PC-9 (cell line): ENCODE data around the gene DNAI2. TPM values are rescaled to one million over a fixed set of nuclear protein-coding genes. Genes with fewer than 3 reads are reported as not detected.

Source experiments
- BruUV-seq: library from RNA; stranded (reverse); fragments of 400-500 nt; replicated peaks from 2 replicates; lab custom pipeline; 2021; lab: Mats Ljungman, UMichigan
- CTCF ChIA-PET: fragments of 300-600 bp; sonication (Branson Sonifier 250); formaldehyde crosslinking; loops from one replicate; lab custom pipeline; 2022; ENCODE audit warnings: antibody characterized with exemption; lab: Charles Lee
- POLR2A ChIA-PET: fragments of 300-600 bp; sonication (Branson Sonifier 250); formaldehyde crosslinking; loops from one replicate; lab custom pipeline; 2022; ENCODE audit warnings: antibody characterized with exemption; ENCODE audit not compliant: unreplicated experiment; lab: Charles Lee
- DNase-seq, 2 experiments: peaks; one replicate each; pipeline versions ENCODE4 v3.0.0 to v3.0.0-alpha.2; 2015 to 2022; ENCODE audit warnings: mixed read lengths in 1 of 2
- H2AFZ ChIP-seq: fragments of 200-600 bp; sonication (generic); 2 replicates; pipeline ENCODE4 v1.8.1; 2017; ENCODE audit warnings: antibody characterized with exemption
- H3F3A ChIP-seq: fragments of 200-600 bp; sonication (generic); 2 replicates; pipeline ENCODE4 v1.8.1; 2017; ENCODE audit warnings: antibody characterized with exemption, mild to moderate bottlenecking, low read depth; ENCODE audit not compliant: insufficient read depth
- H3K27ac ChIP-seq: fragments of 200-600 bp; sonication (generic); 2 replicates; pipeline ENCODE4 v1.6.1; 2016; ENCODE audit warnings: mixed run types
- H3K27me3 ChIP-seq: fragments of 200-600 bp; sonication (generic); 2 replicates; pipeline ENCODE4 v1.6.1; 2016; ENCODE audit warnings: low read depth, mixed run types; ENCODE audit not compliant: insufficient read depth
- H3K36me3 ChIP-seq: fragments of 200-600 bp; sonication (generic); 2 replicates; pipeline ENCODE4 v1.6.1; 2016; ENCODE audit warnings: low read depth, mixed run types
- H3K4me1 ChIP-seq: fragments of 200-600 bp; sonication (generic); replicated peaks from 2 replicates; pipeline ENCODE4 v1.6.1; 2016; ENCODE audit warnings: mixed run types; ENCODE audit not compliant: insufficient read depth
- H3K4me2 ChIP-seq: fragments of 200-600 bp; sonication (generic); 2 replicates; pipeline ENCODE4 v1.6.1; 2017; ENCODE audit warnings: mixed run types
- H3K4me3 ChIP-seq: fragments of 200-600 bp; sonication (generic); 2 replicates; pipeline ENCODE4 v1.6.1; 2016; ENCODE audit warnings: mixed run types
- H3K79me2 ChIP-seq: fragments of 200-600 bp; sonication (generic); 2 replicates; pipeline ENCODE4 v1.6.1; 2017; ENCODE audit warnings: low read depth, mixed run types
- H3K9me2 ChIP-seq: fragments of 200-600 bp; sonication (generic); 2 replicates; pipeline ENCODE4 v1.8.1; 2017; ENCODE audit warnings: mild to moderate bottlenecking; ENCODE audit not compliant: insufficient read depth
- H3K9me3 ChIP-seq: fragments of 200-600 bp; sonication (generic); 2 replicates; pipeline ENCODE4 v1.8.1; 2016; ENCODE audit warnings: low read depth; ENCODE audit not compliant: insufficient read depth
- H4K20me1 ChIP-seq: fragments of 200-600 bp; sonication (generic); 2 replicates; pipeline ENCODE4 v1.8.1; 2017; ENCODE audit not compliant: insufficient read depth
- EZH2 ChIP-seq: fragments of 200-600 bp; sonication (generic); IDR thresholded peaks from 2 replicates; pipeline ENCODE4 v1.8.0; 2017; ENCODE audit warnings: antibody characterized with exemption, low read depth
- intact Hi-C: fragments of 100-400 bp; cut with micrococcal nuclease; formaldehyde crosslinking; loops from one replicate; pipeline ENCODE4 v1.10.0; 2022; ENCODE audit not compliant: unreplicated experiment
- total RNA-seq: library from RNA; stranded (reverse); gene quantifications from 2 replicates; pipeline ENCODE4 v1.2.3, GENCODE V29; 2021
- TF ChIP-seq, protein P1 (sequence below): fragments of 200-600 bp; sonication (generic); conservative IDR thresholded peaks from 2 replicates; pipeline ENCODE4 v1.6.1; 2017; ENCODE audit warnings: mixed run types, antibody characterized with exemption, mild to moderate bottlenecking, moderate library complexity

DNAI2 gene
- total RNA-seq, 1 experiment from 2014 or later, result not detected

DNA sequence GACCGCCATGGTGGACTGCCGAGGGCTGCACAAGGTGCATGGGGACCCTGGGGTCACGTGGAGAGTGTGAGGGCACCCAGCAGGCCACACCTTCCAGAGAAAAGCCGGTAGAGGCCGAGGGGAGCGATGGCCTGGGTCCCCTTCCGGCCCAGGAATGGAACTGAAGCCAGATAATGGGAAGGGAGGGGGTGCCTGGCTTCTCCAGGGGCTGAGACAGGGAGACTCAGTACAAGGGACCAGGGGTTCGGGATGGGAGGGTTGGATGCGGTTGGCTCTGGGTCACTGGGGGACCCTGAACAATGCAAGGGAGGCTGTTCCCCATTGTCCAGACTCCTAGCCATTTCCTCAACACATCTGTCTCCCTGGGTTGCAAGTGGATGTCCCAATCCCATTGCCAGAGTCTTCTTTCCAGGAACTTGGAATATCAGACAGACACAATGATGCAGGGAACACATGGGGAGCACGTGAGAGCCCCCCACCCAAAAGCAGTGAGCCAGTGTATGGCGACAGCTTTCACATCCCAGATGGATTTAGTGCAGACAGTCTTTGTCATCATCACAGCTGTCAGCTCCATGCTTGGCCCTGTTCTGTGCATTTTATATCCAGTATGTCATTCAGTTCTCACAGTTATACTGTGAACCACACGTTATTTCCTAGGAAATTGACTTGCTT lies 23.6 kb upstream of the DNAI2 start:
- H4K20me1 ChIP-seq, result no peaks in the 10 kb centered on the region; the same call in 1 of the 2 replicates
- H3K4me2 ChIP-seq, result no peak overlapping the region
- no peaks in the 10 kb centered on the region for H3K79me2 ChIP-seq
- no peaks in the 10 kb centered on the region for H3K9me2 ChIP-seq
- BruUV-seq, result no TSS peak
- H3K27me3 ChIP-seq, result peaks cover 89% of the 10 kb centered on the region
- intact Hi-C loops, result no loop called here
- TF ChIP-seq EZH2, result no peak
- TF ChIP-seq, protein P1, sequence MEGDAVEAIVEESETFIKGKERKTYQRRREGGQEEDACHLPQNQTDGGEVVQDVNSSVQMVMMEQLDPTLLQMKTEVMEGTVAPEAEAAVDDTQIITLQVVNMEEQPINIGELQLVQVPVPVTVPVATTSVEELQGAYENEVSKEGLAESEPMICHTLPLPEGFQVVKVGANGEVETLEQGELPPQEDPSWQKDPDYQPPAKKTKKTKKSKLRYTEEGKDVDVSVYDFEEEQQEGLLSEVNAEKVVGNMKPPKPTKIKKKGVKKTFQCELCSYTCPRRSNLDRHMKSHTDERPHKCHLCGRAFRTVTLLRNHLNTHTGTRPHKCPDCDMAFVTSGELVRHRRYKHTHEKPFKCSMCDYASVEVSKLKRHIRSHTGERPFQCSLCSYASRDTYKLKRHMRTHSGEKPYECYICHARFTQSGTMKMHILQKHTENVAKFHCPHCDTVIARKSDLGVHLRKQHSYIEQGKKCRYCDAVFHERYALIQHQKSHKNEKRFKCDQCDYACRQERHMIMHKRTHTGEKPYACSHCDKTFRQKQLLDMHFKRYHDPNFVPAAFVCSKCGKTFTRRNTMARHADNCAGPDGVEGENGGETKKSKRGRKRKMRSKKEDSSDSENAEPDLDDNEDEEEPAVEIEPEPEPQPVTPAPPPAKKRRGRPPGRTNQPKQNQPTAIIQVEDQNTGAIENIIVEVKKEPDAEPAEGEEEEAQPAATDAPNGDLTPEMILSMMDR, result no peak
- no peak overlapping the region for H2AFZ ChIP-seq
- H3K4me3 ChIP-seq, result no peak overlapping the region
- DNase-seq, result no peak
- no peaks in the 10 kb centered on the region for H3K4me1 ChIP-seq
- CTCF ChIA-PET, result no interaction called here
- H3K27ac ChIP-seq, result no peak overlapping the region
- POLR2A ChIA-PET, result no interaction called here
- no peaks in the 10 kb centered on the region for H3K9me3 ChIP-seq
- no peaks in the 10 kb centered on the region for H3K36me3 ChIP-seq
- no peaks in the 10 kb centered on the region for H3F3A ChIP-seq

DNA sequence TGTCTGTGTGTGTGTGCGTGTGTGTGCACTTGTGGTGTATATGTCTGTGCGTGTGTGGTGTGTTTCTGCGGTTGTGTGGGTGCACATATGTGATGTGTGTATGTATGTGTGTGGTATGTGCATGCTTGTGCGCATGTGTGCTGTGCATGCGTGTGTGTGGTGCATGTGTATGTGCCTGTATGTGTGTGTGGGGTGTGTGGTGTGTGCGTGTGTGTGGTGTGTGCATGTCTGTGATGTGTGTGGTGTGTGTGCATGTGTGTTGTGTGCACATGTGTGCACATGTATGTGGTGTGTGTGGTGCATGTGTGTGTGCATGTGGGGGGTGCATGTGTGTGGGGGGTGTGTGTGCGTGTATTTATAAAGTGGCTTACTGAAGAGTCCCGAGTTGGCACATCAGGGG lies 23.0 kb upstream of the DNAI2 start:
- H3K27me3 ChIP-seq, result peaks cover 88% of the 10 kb centered on the region
- H4K20me1 ChIP-seq, result no peaks in the 10 kb centered on the region; the same call in 1 of the 2 replicates
- H3K27ac ChIP-seq, result no peak overlapping the region
- no peak for TF ChIP-seq EZH2
- TF ChIP-seq, protein P1, result no peak
- H3K9me3 ChIP-seq, result no peaks in the 10 kb centered on the region
- CTCF ChIA-PET, result no interaction called here
- H3K36me3 ChIP-seq, result no peaks in the 10 kb centered on the region
- intact Hi-C loops, result no loop called here
- H3K4me1 ChIP-seq, result no peaks in the 10 kb centered on the region
- no peaks in the 10 kb centered on the region for H3K9me2 ChIP-seq
- no peaks in the 10 kb centered on the region for H3K79me2 ChIP-seq
- no peak overlapping the region for H2AFZ ChIP-seq
- no TSS peak for BruUV-seq
- H3F3A ChIP-seq, result no peaks in the 10 kb centered on the region
- H3K4me3 ChIP-seq, result no peak overlapping the region
- no peak overlapping the region for H3K4me2 ChIP-seq
- DNase-seq, result no peak
- POLR2A ChIA-PET, result no interaction called here

DNA sequence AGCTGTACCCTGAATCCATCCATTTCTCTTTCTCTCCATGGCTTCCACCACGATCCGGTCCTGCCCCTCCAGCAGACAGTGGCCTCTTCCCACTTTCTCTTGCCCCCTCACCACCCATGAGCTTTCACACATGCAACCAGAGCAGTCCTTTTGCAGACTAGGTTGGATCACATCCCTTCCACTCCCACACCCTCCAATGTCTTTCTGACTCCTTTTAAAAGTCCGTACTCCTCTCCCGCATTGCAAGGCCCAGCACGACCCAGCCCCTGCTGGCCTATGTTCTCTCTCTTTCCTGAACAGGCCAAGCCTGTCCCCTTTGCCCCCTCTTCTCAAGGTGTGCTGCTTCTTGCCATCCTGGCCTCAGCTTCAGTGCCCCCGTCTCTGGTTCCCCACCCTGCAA lies 22.5 kb upstream of the DNAI2 start:
- no TSS peak for BruUV-seq
- H3K36me3 ChIP-seq, result no peaks in the 10 kb centered on the region
- no peaks in the 10 kb centered on the region for H3K79me2 ChIP-seq
- CTCF ChIA-PET, result no interaction called here
- H4K20me1 ChIP-seq, result no peaks in the 10 kb centered on the region; the same call in 1 of the 2 replicates
- POLR2A ChIA-PET, result no interaction called here
- TF ChIP-seq EZH2, result no peak
- TF ChIP-seq, protein P1, result no peak
- H3K4me2 ChIP-seq, result no peak overlapping the region
- no peaks in the 10 kb centered on the region for H3F3A ChIP-seq
- no peaks in the 10 kb centered on the region for H3K9me3 ChIP-seq
- H2AFZ ChIP-seq, result no peak overlapping the region
- H3K9me2 ChIP-seq, result no peaks in the 10 kb centered on the region
- no peak overlapping the region for H3K27ac ChIP-seq
- intact Hi-C loops, result no loop called here
- no peaks in the 10 kb centered on the region for H3K4me1 ChIP-seq
- H3K27me3 ChIP-seq, result peaks cover 88% of the 10 kb centered on the region
- DNase-seq, result no peak
- no peak overlapping the region for H3K4me3 ChIP-seq
